HepG2 (cell line): Measurements from ENCODE around the gene TTN.

Experiments
- CHD4 ChIP-seq: fragments of 200-600 bp; sonication (generic); IDR thresholded peaks from 2 replicates; pipeline ENCODE4 v1.7.0; 2017; ENCODE audit warnings: mild to moderate bottlenecking, low read length, borderline replicate concordance
- EHMT2 ChIP-seq: fragments of 200-600 bp; sonication (generic); IDR thresholded peaks from 2 replicates; pipeline ENCODE4 v1.7.0; 2017; ENCODE audit warnings: antibody characterized with exemption, low read depth, low read length, borderline replicate concordance
- JUND ChIP-seq: sonication (generic); formaldehyde crosslinking; IDR thresholded peaks from 2 replicates; pipeline ENCODE4 v1.8.0; 2022; ENCODE audit warnings: mild to moderate bottlenecking, missing genetic modification reagents
- SAFB2 ChIP-seq: sonication (generic); formaldehyde crosslinking; IDR thresholded peaks from 2 replicates; pipeline ENCODE4 v1.5.1; 2020; ENCODE audit warnings: missing genetic modification reagents, low read depth, mild to moderate bottlenecking, borderline replicate concordance
- TAF15 ChIP-seq: fragments of 200-400 bp; formaldehyde crosslinking; IDR thresholded peaks from one replicate; pipeline ENCODE4 v1.6.1; 2018; ENCODE audit warnings: mild to moderate bottlenecking, low read depth, low read length; ENCODE audit not compliant: poor library complexity, severe bottlenecking
- TF ChIP-seq, protein P1 (sequence below): sonication (generic); formaldehyde crosslinking; IDR thresholded peaks from 2 replicates; pipeline ENCODE4 v1.5.0; 2020; ENCODE audit warnings: mild to moderate bottlenecking, missing genetic modification reagents
- TF ChIP-seq, protein P2 (sequence below): sonication (generic); formaldehyde crosslinking; IDR thresholded peaks from 2 replicates; pipeline ENCODE4 v1.5.0; 2020; ENCODE audit warnings: mild to moderate bottlenecking, missing genetic modification reagents, moderate library complexity
- TF ChIP-seq, protein P3 (sequence below): IDR thresholded peaks from 2 replicates; pipeline ENCODE4 v1.6.1; 2016; ENCODE audit warnings: low read depth, missing genetic modification reagents, missing compliant biosample characterization

DNA sequence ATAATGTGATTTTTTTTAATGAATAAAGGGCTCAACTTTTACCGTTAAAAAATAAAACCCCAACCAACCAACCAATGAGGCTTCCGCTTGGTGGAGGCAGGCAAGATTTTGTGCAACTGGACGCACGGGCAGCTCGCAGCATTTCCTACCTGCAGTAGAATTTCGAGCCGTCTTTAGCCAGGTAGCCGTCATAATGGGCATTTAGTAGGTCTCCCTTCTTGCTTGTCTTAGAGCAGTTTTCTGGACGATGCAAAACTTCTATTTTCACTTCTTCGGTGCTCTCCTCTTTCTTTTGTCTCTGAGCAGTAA lies 329.1 kb downstream of the TTN start:
- TF ChIP-seq, protein P1, sequence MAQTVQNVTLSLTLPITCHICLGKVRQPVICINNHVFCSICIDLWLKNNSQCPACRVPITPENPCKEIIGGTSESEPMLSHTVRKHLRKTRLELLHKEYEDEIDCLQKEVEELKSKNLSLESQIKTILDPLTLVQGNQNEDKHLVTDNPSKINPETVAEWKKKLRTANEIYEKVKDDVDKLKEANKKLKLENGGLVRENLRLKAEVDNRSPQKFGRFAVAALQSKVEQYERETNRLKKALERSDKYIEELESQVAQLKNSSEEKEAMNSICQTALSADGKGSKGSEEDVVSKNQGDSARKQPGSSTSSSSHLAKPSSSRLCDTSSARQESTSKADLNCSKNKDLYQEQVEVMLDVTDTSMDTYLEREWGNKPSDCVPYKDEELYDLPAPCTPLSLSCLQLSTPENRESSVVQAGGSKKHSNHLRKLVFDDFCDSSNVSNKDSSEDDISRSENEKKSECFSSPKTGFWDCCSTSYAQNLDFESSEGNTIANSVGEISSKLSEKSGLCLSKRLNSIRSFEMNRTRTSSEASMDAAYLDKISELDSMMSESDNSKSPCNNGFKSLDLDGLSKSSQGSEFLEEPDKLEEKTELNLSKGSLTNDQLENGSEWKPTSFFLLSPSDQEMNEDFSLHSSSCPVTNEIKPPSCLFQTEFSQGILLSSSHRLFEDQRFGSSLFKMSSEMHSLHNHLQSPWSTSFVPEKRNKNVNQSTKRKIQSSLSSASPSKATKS (CRISPR knock-in tag), result no peak
- no peak for TF ChIP-seq SAFB2 (CRISPR knock-in tag)
- TF ChIP-seq, protein P2, sequence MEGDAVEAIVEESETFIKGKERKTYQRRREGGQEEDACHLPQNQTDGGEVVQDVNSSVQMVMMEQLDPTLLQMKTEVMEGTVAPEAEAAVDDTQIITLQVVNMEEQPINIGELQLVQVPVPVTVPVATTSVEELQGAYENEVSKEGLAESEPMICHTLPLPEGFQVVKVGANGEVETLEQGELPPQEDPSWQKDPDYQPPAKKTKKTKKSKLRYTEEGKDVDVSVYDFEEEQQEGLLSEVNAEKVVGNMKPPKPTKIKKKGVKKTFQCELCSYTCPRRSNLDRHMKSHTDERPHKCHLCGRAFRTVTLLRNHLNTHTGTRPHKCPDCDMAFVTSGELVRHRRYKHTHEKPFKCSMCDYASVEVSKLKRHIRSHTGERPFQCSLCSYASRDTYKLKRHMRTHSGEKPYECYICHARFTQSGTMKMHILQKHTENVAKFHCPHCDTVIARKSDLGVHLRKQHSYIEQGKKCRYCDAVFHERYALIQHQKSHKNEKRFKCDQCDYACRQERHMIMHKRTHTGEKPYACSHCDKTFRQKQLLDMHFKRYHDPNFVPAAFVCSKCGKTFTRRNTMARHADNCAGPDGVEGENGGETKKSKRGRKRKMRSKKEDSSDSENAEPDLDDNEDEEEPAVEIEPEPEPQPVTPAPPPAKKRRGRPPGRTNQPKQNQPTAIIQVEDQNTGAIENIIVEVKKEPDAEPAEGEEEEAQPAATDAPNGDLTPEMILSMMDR, result no peak
- TF ChIP-seq EHMT2, result no peak
- no peak for TF ChIP-seq JUND (CRISPR knock-in tag)
- TF ChIP-seq, protein P3, sequence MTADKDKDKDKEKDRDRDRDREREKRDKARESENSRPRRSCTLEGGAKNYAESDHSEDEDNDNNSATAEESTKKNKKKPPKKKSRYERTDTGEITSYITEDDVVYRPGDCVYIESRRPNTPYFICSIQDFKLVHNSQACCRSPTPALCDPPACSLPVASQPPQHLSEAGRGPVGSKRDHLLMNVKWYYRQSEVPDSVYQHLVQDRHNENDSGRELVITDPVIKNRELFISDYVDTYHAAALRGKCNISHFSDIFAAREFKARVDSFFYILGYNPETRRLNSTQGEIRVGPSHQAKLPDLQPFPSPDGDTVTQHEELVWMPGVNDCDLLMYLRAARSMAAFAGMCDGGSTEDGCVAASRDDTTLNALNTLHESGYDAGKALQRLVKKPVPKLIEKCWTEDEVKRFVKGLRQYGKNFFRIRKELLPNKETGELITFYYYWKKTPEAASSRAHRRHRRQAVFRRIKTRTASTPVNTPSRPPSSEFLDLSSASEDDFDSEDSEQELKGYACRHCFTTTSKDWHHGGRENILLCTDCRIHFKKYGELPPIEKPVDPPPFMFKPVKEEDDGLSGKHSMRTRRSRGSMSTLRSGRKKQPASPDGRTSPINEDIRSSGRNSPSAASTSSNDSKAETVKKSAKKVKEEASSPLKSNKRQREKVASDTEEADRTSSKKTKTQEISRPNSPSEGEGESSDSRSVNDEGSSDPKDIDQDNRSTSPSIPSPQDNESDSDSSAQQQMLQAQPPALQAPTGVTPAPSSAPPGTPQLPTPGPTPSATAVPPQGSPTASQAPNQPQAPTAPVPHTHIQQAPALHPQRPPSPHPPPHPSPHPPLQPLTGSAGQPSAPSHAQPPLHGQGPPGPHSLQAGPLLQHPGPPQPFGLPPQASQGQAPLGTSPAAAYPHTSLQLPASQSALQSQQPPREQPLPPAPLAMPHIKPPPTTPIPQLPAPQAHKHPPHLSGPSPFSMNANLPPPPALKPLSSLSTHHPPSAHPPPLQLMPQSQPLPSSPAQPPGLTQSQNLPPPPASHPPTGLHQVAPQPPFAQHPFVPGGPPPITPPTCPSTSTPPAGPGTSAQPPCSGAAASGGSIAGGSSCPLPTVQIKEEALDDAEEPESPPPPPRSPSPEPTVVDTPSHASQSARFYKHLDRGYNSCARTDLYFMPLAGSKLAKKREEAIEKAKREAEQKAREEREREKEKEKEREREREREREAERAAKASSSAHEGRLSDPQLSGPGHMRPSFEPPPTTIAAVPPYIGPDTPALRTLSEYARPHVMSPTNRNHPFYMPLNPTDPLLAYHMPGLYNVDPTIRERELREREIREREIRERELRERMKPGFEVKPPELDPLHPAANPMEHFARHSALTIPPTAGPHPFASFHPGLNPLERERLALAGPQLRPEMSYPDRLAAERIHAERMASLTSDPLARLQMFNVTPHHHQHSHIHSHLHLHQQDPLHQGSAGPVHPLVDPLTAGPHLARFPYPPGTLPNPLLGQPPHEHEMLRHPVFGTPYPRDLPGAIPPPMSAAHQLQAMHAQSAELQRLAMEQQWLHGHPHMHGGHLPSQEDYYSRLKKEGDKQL, result no peak
- no peak for TF ChIP-seq CHD4
- no peak for TF ChIP-seq TAF15
